ENCODE data around the gene SDF4.

- TF ChIP-seq POLR2A (IDR thresholded peaks at IDR 0.05) (no peak), CTCF (IDR thresholded peaks at IDR 0.05) (no peak), POLR2AphosphoS5 (IDR thresholded peaks at IDR 0.05) (no peak), EP300 (IDR thresholded peaks at IDR 0.05) (no peak)
Measured at GRCh38 chr1:1240822-1241587, 9.2 kb upstream of the SDF4 start.

Measured in stomach (tissue), 4 donors.